GM12878 (cell line): ENCODE data around the gene APOBEC3C. TPM values are rescaled to one million over a fixed set of nuclear protein-coding genes. Genes with fewer than 3 reads are reported as not detected.

Source experiments
- ATAC-seq: fragments of 200-7000 bp; cut with Tn5 transposase; 3 replicates; pipeline ENCODE4 v1.9.1; 2020; ENCODE audit warnings: mild to moderate bottlenecking, moderate library complexity
- BruUV-seq: library from RNA; stranded (reverse); fragments of 400-500 nt; replicated peaks from 2 replicates; lab custom pipeline; 2021; lab: Mats Ljungman, UMichigan
- CTCF ChIA-PET: fragments of 300-600 bp; sonication (Branson Sonifier 250); formaldehyde crosslinking; extraction: SDS; loops from one replicate; lab custom pipeline; 2021; ENCODE audit warnings: inconsistent platforms; lab: Yijun Ruan, JAX
- POLR2A ChIA-PET: fragments of 350-600 bp; formaldehyde crosslinking; extraction: SDS; loops from one replicate; lab custom pipeline; 2021; ENCODE audit warnings: inconsistent platforms; lab: Charles Lee
- RAD21 ChIA-PET: fragments of 300-600 bp; sonication (Branson Sonifier 250); formaldehyde crosslinking; loops from one replicate; lab custom pipeline; 2023; ENCODE audit warnings: antibody characterized with exemption; ENCODE audit not compliant: unreplicated experiment; lab: Charles Lee
- SMC1A ChIA-PET: fragments of 300-600 bp; sonication (Branson Sonifier 250); formaldehyde crosslinking; loops from one replicate; lab custom pipeline; 2023; ENCODE audit not compliant: unreplicated experiment, uncharacterized antibody; lab: Charles Lee
- DNase-seq: peaks from one replicate; pipeline ENCODE4 v3.0.0-alpha.2; 2011; ENCODE audit warnings: low read depth, low spot score
- FAIRE-seq: peaks from 3 replicates; lab custom pipeline; 2011; peaks lifted over from hg19 to GRCh38; lab: Jason Lieb, UNC
- H2AFZ ChIP-seq: 2 replicates; pipeline ENCODE4 v1.6.0; 2011; ENCODE audit warnings: low read depth, low read length, control low read depth; ENCODE audit not compliant: control insufficient read depth
- H3K27ac ChIP-seq: 2 replicates; pipeline ENCODE4 v1.5.1; 2011; ENCODE audit warnings: control low read depth; ENCODE audit not compliant: control insufficient read depth, insufficient read depth
- H3K27me3 ChIP-seq, 2 experiments: replicated peaks in 1 of 2; 2 replicates each; pipeline versions ENCODE4 v1.6.0 to v1.6.1; 2011; ENCODE audit warnings: low read length in 1 of 2; ENCODE audit not compliant: control insufficient read depth in 2 of 2, insufficient read depth in 2 of 2
- H3K36me3 ChIP-seq, 2 experiments: 2 replicates each; pipeline ENCODE4 v1.5.1; 2011; ENCODE audit warnings: low read length in 1 of 2; ENCODE audit not compliant: control insufficient read depth in 2 of 2, insufficient read depth in 2 of 2
- H3K4me1 ChIP-seq: 2 replicates; pipeline ENCODE4 v1.6.1; 2011; ENCODE audit warnings: mild to moderate bottlenecking, low read length, moderate library complexity, mixed read lengths; ENCODE audit not compliant: control insufficient read depth, insufficient read depth
- H3K4me2 ChIP-seq: 2 replicates; pipeline ENCODE4 v1.6.0; 2011; ENCODE audit warnings: control low read depth; ENCODE audit not compliant: control insufficient read depth, insufficient read depth
- H3K4me3 ChIP-seq: fragments of 200-600 bp; sonication (generic); 2 replicates; pipeline ENCODE4 v1.5.1; 2016
- H3K79me2 ChIP-seq: 2 replicates; pipeline ENCODE4 v1.6.0; 2011; ENCODE audit warnings: low read length; ENCODE audit not compliant: control insufficient read depth, insufficient read depth
- H3K9ac ChIP-seq: 2 replicates; pipeline ENCODE4 v1.8.0; 2011; ENCODE audit warnings: low read length, control low read depth, mixed read lengths; ENCODE audit not compliant: control insufficient read depth, insufficient read depth
- H3K9me3 ChIP-seq: replicated peaks from 3 replicates; pipeline ENCODE4 v1.5.1; 2011; ENCODE audit warnings: mild to moderate bottlenecking, low read length; ENCODE audit not compliant: control insufficient read depth, insufficient read depth
- H4K20me1 ChIP-seq: 2 replicates; pipeline ENCODE4 v1.6.0; 2011; ENCODE audit not compliant: control insufficient read depth, insufficient read depth
- BCLAF1 ChIP-seq: fragments of 450-650 bp; IDR thresholded peaks from 2 replicates; pipeline ENCODE4 v1.6.1; 2017; ENCODE audit warnings: antibody characterized with exemption, mild to moderate bottlenecking, moderate library complexity
- CEBPZ ChIP-seq: fragments of 150-350 bp; IDR thresholded peaks from 2 replicates; pipeline ENCODE4 v1.6.1; 2016; ENCODE audit warnings: low read depth, low read length
- CHD1 ChIP-seq: IDR thresholded peaks from 2 replicates; pipeline ENCODE4 v1.6.1; 2012; ENCODE audit warnings: low read depth, low read length, improper control_type of control experiment
- EED ChIP-seq: sonication (generic); IDR thresholded peaks from 2 replicates; pipeline ENCODE4 v1.6.1; 2016; ENCODE audit warnings: antibody characterized with exemption, low read depth
- EGR1 ChIP-seq, 2 experiments: IDR thresholded peaks; 1 replicate in 1 of 2; 2 replicates in 1 of 2; pipeline ENCODE4 v1.6.1; 2011 to 2012; ENCODE audit warnings: low read depth in 2 of 2, low read length in 2 of 2, borderline replicate concordance in 1 of 2, mild to moderate bottlenecking in 1 of 2, moderate library complexity in 1 of 2
- FOS ChIP-seq: IDR thresholded peaks from 3 replicates; pipeline ENCODE4 v1.6.1; 2011; ENCODE audit warnings: borderline replicate concordance; ENCODE audit not compliant: insufficient read length; ENCODE audit errors: extremely low read depth
- FOXM1 ChIP-seq: IDR thresholded peaks from 2 replicates; pipeline ENCODE4 v1.6.1; 2012; ENCODE audit warnings: low read depth, mild to moderate bottlenecking, inconsistent platforms, low read length, moderate library complexity
- IKZF1 ChIP-seq: fragments of 450-650 bp; conservative IDR thresholded peaks from 2 replicates; pipeline ENCODE4 v1.6.1; 2017; ENCODE audit warnings: antibody characterized with exemption, mild to moderate bottlenecking
- IRF3 ChIP-seq: fragments of 450-650 bp; IDR thresholded peaks from 2 replicates; pipeline ENCODE4 v1.6.1; 2014; ENCODE audit warnings: mild to moderate bottlenecking
- MLLT1 ChIP-seq: fragments of 450-650 bp; IDR thresholded peaks from 2 replicates; pipeline ENCODE4 v1.6.1; 2016; ENCODE audit warnings: mild to moderate bottlenecking
- MXI1 ChIP-seq: fragments of 150-350 bp; IDR thresholded peaks from 2 replicates; pipeline ENCODE4 v1.6.1; 2011; ENCODE audit warnings: low read depth, mild to moderate bottlenecking, inconsistent platforms, low read length, improper control_type of control experiment
- NFXL1 ChIP-seq: fragments of 450-650 bp; IDR thresholded peaks from 2 replicates; pipeline ENCODE4 v1.6.1; 2017; ENCODE audit warnings: antibody characterized with exemption, mild to moderate bottlenecking, borderline replicate concordance
- NR2C1 ChIP-seq: fragments of 450-650 bp; IDR thresholded peaks from 2 replicates; pipeline ENCODE4 v1.6.1; 2017; ENCODE audit warnings: antibody characterized with exemption, mild to moderate bottlenecking, moderate library complexity
- NR2F1 ChIP-seq: fragments of 450-650 bp; conservative IDR thresholded peaks from 2 replicates; pipeline ENCODE4 v1.6.1; 2017; ENCODE audit warnings: mild to moderate bottlenecking
- SPI1 ChIP-seq: IDR thresholded peaks from 2 replicates; pipeline ENCODE4 v1.6.1; 2011; ENCODE audit warnings: low read depth, mild to moderate bottlenecking, low read length, moderate library complexity, borderline replicate concordance; ENCODE audit not compliant: insufficient read depth
- SUZ12 ChIP-seq: fragments of 200-600 bp; sonication (generic); IDR thresholded peaks from one replicate; pipeline ENCODE4 v1.6.1; 2018; ENCODE audit warnings: antibody characterized with exemption, mild to moderate bottlenecking; ENCODE audit not compliant: unreplicated experiment
- WGBS: methylation state at CpG from one replicate; pipeline ENCODE4 v1.1.6; 2016; ENCODE audit warnings: low lambda C conversion rate; ENCODE audit not compliant: insufficient replicate concordance, insufficient coverage; ENCODE audit errors: missing lambda C conversion rate; 5-methylcytosine and 5-hydroxymethylcytosine counted together
- in situ Hi-C: fragments of 300-500 bp; cut with MboI; formaldehyde crosslinking; loops from 9 replicates; pipeline ENCODE4 v1.14.3; 2018; ENCODE audit warnings: mixed read lengths
- intact Hi-C: fragments of 100-400 bp; cut with micrococcal nuclease; formaldehyde crosslinking; loops from one replicate; pipeline ENCODE4 v1.14.2; 2022; ENCODE audit not compliant: unreplicated experiment
- polyA plus RNA-seq, 11 experiments: library from polyadenylated mRNA; depleted of rRNA in 4 of 11; unstranded in 6 of 11; stranded (reverse) in 5 of 11; fragments of >200 nt; fragmentation: Nextera tagmentation in 4 of 11; fragmentation: Illumina TruSeq in 1 of 11; extraction: Ambion mirVana in 4 of 11; extraction: Trizol in 1 of 11; gene quantifications; 1 replicate in 1 of 11; 2 replicates in 10 of 11; pipeline versions ENCODE4 v1.2.1 to v1.2.3, GENCODE V29; 2011 to 2016; ENCODE audit warnings: inconsistent platforms in 2 of 11, missing spikeins in 2 of 11, low read depth in 1 of 11
- total RNA-seq, 4 experiments: library from RNA; depleted of rRNA in 3 of 4; stranded (reverse); fragments of >200 nt in 3 of 4; fragmentation: Illumina TruSeq in 1 of 4; extraction: Trizol in 1 of 4; gene quantifications; 2 replicates each; pipeline versions ENCODE4 v1.2.1 to v1.2.3, GENCODE V29; 2013 to 2021

Gene APOBEC3C
- total and polyA plus RNA-seq, 10 of the 15 experiments (the other 5 are each of a cell fraction or from before 2014, with no cell fraction given) = 22.9 to 290 (median 156) TPM

GRCh38 chr22:38996105-38996504 lies 18.0 kb upstream of the APOBEC3C start:
- 60% methylated on average over 6 of the region's 6 CpGs for WGBS
- CTCF ChIA-PET = interaction anchor here (0.9 to 1.7 kb wide), 4 partner anchors 12 to 127 kb away, joined by 3 to 8 read pairs (median 4); no protein-coding TSS in a partner anchor
- DNase-seq = no peak
- SMC1A ChIA-PET = no interaction called here
- no peaks in the 10 kb centered on the region for H4K20me1 ChIP-seq
- H3K79me2 ChIP-seq = no peaks in the 10 kb centered on the region
- in situ Hi-C loops (no loop called here), intact Hi-C loops (no loop called here)
- RAD21 ChIA-PET = no interaction called here
- H3K36me3 ChIP-seq = no peaks in the 10 kb centered on the region
- H3K4me1 ChIP-seq = peaks cover 4% of the 10 kb centered on the region
- H3K27ac ChIP-seq = no peak overlapping the region
- H3K27me3 ChIP-seq = no peaks in the 10 kb centered on the region
- no peak overlapping the region for H2AFZ ChIP-seq
- POLR2A ChIA-PET = no interaction called here
- no peak for FAIRE-seq
- no peak overlapping the region for H3K4me3 ChIP-seq
- no peak for ATAC-seq
- peaks cover 4% of the 10 kb centered on the region; the same call in 1 of the 3 replicates for H3K9me3 ChIP-seq
- no peak overlapping the region for H3K4me2 ChIP-seq
- no peak overlapping the region for H3K9ac ChIP-seq
- BruUV-seq = no TSS peak
- TF ChIP-seq EED (no peak), MLLT1 (no peak), FOXM1 (no peak), SUZ12 (no peak), NFXL1 (no peak), EGR1 (IDR thresholded peaks at IDR 0.05; ENCODE audit: borderline replicate concordance in 1 of 2, low read depth in 2 of 2, low read length in 2 of 2) (no peak), SPI1 (no peak), IRF3 (no peak), CHD1 (no peak), NR2F1 (no peak), CEBPZ (no peak), BCLAF1 (no peak), FOS (no peak), NR2C1 (no peak), MXI1 (no peak), IKZF1 (no peak)
